MCF 10A (cell line): Measurements from ENCODE around the gene AKAP11. TPM values are rescaled to one million over a fixed set of nuclear protein-coding genes. Genes with fewer than 3 reads are reported as not detected.

Experiments used
- BruUV-seq: library from RNA; stranded (reverse); fragments of 400-500 nt; replicated peaks from 2 replicates; lab custom pipeline; 2021; lab: Mats Ljungman, UMichigan
- CTCF ChIA-PET: fragments of 300-600 bp; sonication (Branson Sonifier 250); formaldehyde crosslinking; extraction: SDS; loops from one replicate; lab custom pipeline; 2021; ENCODE audit warnings: antibody characterized with exemption, inconsistent platforms; lab: Yijun Ruan, JAX
- POLR2A ChIA-PET: fragments of 300-600, 350-650 bp; sonication (Branson Sonifier 250); formaldehyde crosslinking; extraction: SDS; loops from one replicate; lab custom pipeline; 2020; ENCODE audit warnings: antibody characterized with exemption, inconsistent platforms; lab: Yijun Ruan, JAX
- DNase-seq: peaks from one replicate; pipeline ENCODE4 v3.0.0-alpha.2; 2018; ENCODE audit not compliant: unreplicated experiment
- H3K27ac Mint-ChIP-seq: one replicate; pipeline ENCODE4 v1.8.0; 2022; ENCODE audit warnings: mild to moderate bottlenecking, low read depth, mixed read lengths; ENCODE audit not compliant: unreplicated experiment
- H3K27me3 Mint-ChIP-seq: one replicate; pipeline ENCODE4 v1.8.0; 2022; ENCODE audit warnings: mixed read lengths; ENCODE audit not compliant: insufficient read depth, unreplicated experiment
- H3K36me3 Mint-ChIP-seq: one replicate; pipeline ENCODE4 v1.8.0; 2022; ENCODE audit warnings: mild to moderate bottlenecking, moderate library complexity, mixed read lengths; ENCODE audit not compliant: insufficient read depth, unreplicated experiment
- H3K4me1 Mint-ChIP-seq: one replicate; pipeline ENCODE4 v1.8.0; 2022; ENCODE audit warnings: mixed read lengths; ENCODE audit not compliant: insufficient read depth, unreplicated experiment
- H3K4me3 Mint-ChIP-seq: one replicate; pipeline ENCODE4 v1.8.0; 2022; ENCODE audit warnings: mild to moderate bottlenecking, moderate library complexity, mixed read lengths; ENCODE audit not compliant: unreplicated experiment
- H3K9me3 Mint-ChIP-seq: one replicate; pipeline ENCODE4 v1.8.0; 2022; ENCODE audit warnings: mixed read lengths; ENCODE audit not compliant: unreplicated experiment
- CTCF ChIP-seq: fragments of 200-600 bp; IDR thresholded peaks from one replicate; pipeline ENCODE4 v1.8.0; 2022; ENCODE audit warnings: antibody characterized with exemption, mild to moderate bottlenecking; ENCODE audit not compliant: unreplicated experiment
- intact Hi-C: fragments of 100-400 bp; cut with micrococcal nuclease; formaldehyde crosslinking; loops from 2 replicates; pipeline ENCODE4 v1.14.1; 2022
- total RNA-seq: library from RNA; stranded (reverse); gene quantifications from 2 replicates; pipeline ENCODE4 v1.2.3, GENCODE V29; 2022

AKAP11 gene
- total RNA-seq, 1 experiment from 2014 or later, result 24.7 TPM

GRCh38 chr13:42333613-42334328, 61.8 kb downstream of the AKAP11 start:
- Mint-ChIP-seq H3K27ac (no peak overlapping the region), H3K9me3 (no peaks in the 10 kb centered on the region), H3K4me1 (peaks cover 5% of the 10 kb centered on the region), H3K4me3 (no peak overlapping the region), H3K36me3 (no peaks in the 10 kb centered on the region), H3K27me3 (no peaks in the 10 kb centered on the region)
- BruUV-seq, result no TSS peak
- POLR2A ChIA-PET, result no interaction called here
- DNase-seq, result peak; percentile 45
- CTCF ChIA-PET, result interaction anchor here (0.6 to 1.4 kb wide), 12 partner anchors 30 to 1470 kb away, joined by 3 to 4 read pairs (median 3); no protein-coding TSS in a partner anchor
- intact Hi-C loops, result loop anchor here (1.0 to 10.0 kb wide), 4 partner anchors 145 to 551 kb away; no protein-coding TSS in a partner anchor
- TF ChIP-seq CTCF, result peak; percentile 49

GRCh38 chr13:42334329-42334706, 62.4 kb downstream of the AKAP11 start:
- H3K27me3 Mint-ChIP-seq, result no peaks in the 10 kb centered on the region
- H3K4me3 Mint-ChIP-seq, result no peak overlapping the region
- ChIA-PET CTCF (interaction anchor here (0.6 to 1.4 kb wide), 9 partner anchors 30 to 1469 kb away, joined by 3 to 4 read pairs (median 3); no protein-coding TSS in a partner anchor), POLR2A (no interaction called here)
- intact Hi-C loops, result loop anchor here (1.0 to 10.0 kb wide), 4 partner anchors 144 to 550 kb away; no protein-coding TSS in a partner anchor
- TF ChIP-seq CTCF, result no peak
- H3K4me1 Mint-ChIP-seq, result peaks cover 5% of the 10 kb centered on the region
- no peaks in the 10 kb centered on the region for H3K9me3 Mint-ChIP-seq
- no peaks in the 10 kb centered on the region for H3K36me3 Mint-ChIP-seq
- BruUV-seq, result no TSS peak
- H3K27ac Mint-ChIP-seq, result no peak overlapping the region
- no peak for DNase-seq

GRCh38 chr13:42337808-42338600, 66.1 kb downstream of the AKAP11 start:
- H3K36me3 Mint-ChIP-seq, result no peaks in the 10 kb centered on the region
- CTCF ChIA-PET, result no interaction called here
- BruUV-seq, result no TSS peak

More at GRCh38 chr13:42337808-42338600, 66.1 kb downstream of the AKAP11 start:
- no peaks in the 10 kb centered on the region for H3K9me3 Mint-ChIP-seq
- H3K27me3 Mint-ChIP-seq, result no peaks in the 10 kb centered on the region
- no peak overlapping the region for H3K27ac Mint-ChIP-seq
- TF ChIP-seq CTCF, result no peak
- H3K4me3 Mint-ChIP-seq, result no peak overlapping the region
- H3K4me1 Mint-ChIP-seq, result no peaks in the 10 kb centered on the region
- POLR2A ChIA-PET, result interaction anchor here (1.0 kb wide), 1 partner anchor 16 kb away, joined by 3 read pairs; no protein-coding TSS in a partner anchor
- no peak for DNase-seq
- intact Hi-C loops, result loop anchor here (10.0 kb wide), 2 partner anchors 317 to 547 kb away; no protein-coding TSS in a partner anchor
